HepG2 (cell line): ENCODE results near the gene TCF20. TPM values are rescaled to one million over a fixed set of nuclear protein-coding genes. Genes with fewer than 3 reads are reported as not detected.

ENCODE experiments used
- ATF7 ChIP-seq, 2 experiments: fragments of 450-650 bp in 1 of 2; sonication (generic) in 1 of 2; formaldehyde crosslinking in 1 of 2; IDR thresholded peaks; 2 replicates each; pipeline versions ENCODE4 v1.4.0 to v1.6.1; 2016 to 2020; ENCODE audit warnings: antibody characterized with exemption in 1 of 2, mild to moderate bottlenecking in 1 of 2, missing genetic modification reagents in 1 of 2
- EP300 ChIP-seq, 3 experiments: sonication (generic) in 1 of 3; formaldehyde crosslinking in 1 of 3; IDR thresholded peaks; 2 replicates each; pipeline versions ENCODE4 v1.5.1 to v1.6.1; 2011 to 2020; ENCODE audit warnings: low read depth in 2 of 3, low read length in 2 of 3, borderline replicate concordance in 1 of 3, improper control_type of control experiment in 1 of 3, mild to moderate bottlenecking in 1 of 3, missing genetic modification reagents in 1 of 3, moderate library complexity in 1 of 3
- ETV5 ChIP-seq: IDR thresholded peaks from 2 replicates; pipeline ENCODE4 v1.6.1; 2018; ENCODE audit warnings: missing biosample characterization, missing genetic modification reagents, inconsistent platforms, borderline replicate concordance
- EZH2 ChIP-seq: conservative IDR thresholded peaks from 2 replicates; pipeline ENCODE4 v1.6.1; 2012; ENCODE audit warnings: mild to moderate bottlenecking, low read depth, low read length, moderate library complexity
- FOXC1 ChIP-seq: sonication (generic); formaldehyde crosslinking; IDR thresholded peaks from 2 replicates; pipeline ENCODE4 v1.8.0; 2022; ENCODE audit warnings: mild to moderate bottlenecking, missing genetic modification reagents, borderline replicate concordance
- KMT2A ChIP-seq: sonication (generic); formaldehyde crosslinking; IDR thresholded peaks from 2 replicates; pipeline ENCODE4 v1.4.0; 2020; ENCODE audit warnings: missing genetic modification reagents
- NFE2 ChIP-seq: sonication (generic); formaldehyde crosslinking; IDR thresholded peaks from 2 replicates; pipeline ENCODE4 v1.4.0; 2020; ENCODE audit warnings: missing genetic modification reagents
- NFE2L1 ChIP-seq: sonication (generic); formaldehyde crosslinking; IDR thresholded peaks from 2 replicates; pipeline ENCODE4 v1.4.0; 2020; ENCODE audit warnings: missing genetic modification reagents, mild to moderate bottlenecking, borderline replicate concordance
- PAF1 ChIP-seq: IDR thresholded peaks from 2 replicates; pipeline ENCODE4 v1.6.1; 2016; ENCODE audit warnings: missing genetic modification reagents, missing compliant biosample characterization
- PCBP1 ChIP-seq: fragments of 200-400 bp; formaldehyde crosslinking; IDR thresholded peaks from 2 replicates; pipeline ENCODE4 v1.6.1; 2017; ENCODE audit warnings: mild to moderate bottlenecking, low read depth, low read length, borderline replicate concordance
- SKI ChIP-seq: fragments of 450-650 bp; IDR thresholded peaks from one replicate; pipeline ENCODE4 v1.6.1; 2018; ENCODE audit warnings: mild to moderate bottlenecking; ENCODE audit not compliant: partially characterized antibody
- SRY ChIP-seq: sonication (generic); formaldehyde crosslinking; IDR thresholded peaks from 2 replicates; pipeline ENCODE4 v1.8.0; 2022; ENCODE audit warnings: mild to moderate bottlenecking, missing genetic modification reagents
- U2AF2 ChIP-seq: fragments of 200-400 bp; formaldehyde crosslinking; IDR thresholded peaks from 2 replicates; pipeline ENCODE4 v1.6.1; 2017; ENCODE audit warnings: low read depth, mild to moderate bottlenecking, low read length
- ZBTB42 ChIP-seq: sonication (generic); formaldehyde crosslinking; IDR thresholded peaks from 2 replicates; pipeline ENCODE4 v1.5.0; 2020; ENCODE audit warnings: mild to moderate bottlenecking, missing genetic modification reagents
- ZNF143 ChIP-seq: sonication (generic); formaldehyde crosslinking; IDR thresholded peaks from 2 replicates; pipeline ENCODE4 v1.4.0; 2020; ENCODE audit warnings: missing genetic modification reagents
- ZNF232 ChIP-seq: sonication (generic); formaldehyde crosslinking; IDR thresholded peaks from 2 replicates; pipeline ENCODE4 v1.4.0; 2020; ENCODE audit warnings: missing genetic modification reagents, borderline replicate concordance
- ZNF251 ChIP-seq: sonication (generic); formaldehyde crosslinking; IDR thresholded peaks from 2 replicates; pipeline ENCODE4 v1.9.0; 2021; ENCODE audit warnings: mild to moderate bottlenecking, missing genetic modification reagents
- ZNF256 ChIP-seq: sonication (generic); formaldehyde crosslinking; conservative IDR thresholded peaks from 2 replicates; pipeline ENCODE4 v1.4.0; 2020; ENCODE audit warnings: missing genetic modification reagents
- ZNF619 ChIP-seq: sonication (generic); formaldehyde crosslinking; IDR thresholded peaks from 2 replicates; pipeline ENCODE4 v1.4.0; 2020; ENCODE audit warnings: mild to moderate bottlenecking, missing genetic modification reagents
- ZNF800 ChIP-seq: sonication (generic); formaldehyde crosslinking; IDR thresholded peaks from 2 replicates; pipeline ENCODE4 v1.4.0; 2020; ENCODE audit warnings: missing genetic modification reagents
- ZSCAN22 ChIP-seq: sonication (generic); formaldehyde crosslinking; IDR thresholded peaks from 2 replicates; pipeline ENCODE4 v1.4.0; 2020; ENCODE audit warnings: mild to moderate bottlenecking, missing genetic modification reagents
- polyA plus RNA-seq, 8 experiments: library from polyadenylated mRNA; depleted of rRNA in 3 of 8; stranded (reverse) in 7 of 8; unstranded in 1 of 8; fragments of >200 nt; fragmentation: Illumina TruSeq in 4 of 8; extraction: Trizol in 4 of 8; gene quantifications; 2 replicates each; pipeline versions ENCODE4 v1.2.1 to v1.2.3, GENCODE V29; 2011 to 2016; ENCODE audit warnings: low read depth in 4 of 8, missing spikeins in 1 of 8, mixed read lengths in 1 of 8; ENCODE audit not compliant: insufficient read depth in 1 of 8
- total RNA-seq, 5 experiments: library from RNA; depleted of rRNA; stranded (reverse); fragments of >200 nt; fragmentation: Illumina TruSeq; extraction: Trizol; gene quantifications; 2 replicates each; pipeline ENCODE4 v1.2.3, GENCODE V29; 2016; ENCODE audit warnings: low read depth in 1 of 5
- TF ChIP-seq, protein P1 (sequence below): sonication (generic); formaldehyde crosslinking; IDR thresholded peaks from 2 replicates; pipeline ENCODE4 v1.8.0; 2023; ENCODE audit warnings: mild to moderate bottlenecking, missing genetic modification reagents
- TF ChIP-seq, protein P2 (sequence below): sonication (generic); formaldehyde crosslinking; IDR thresholded peaks from 2 replicates; pipeline ENCODE4 v1.4.0; 2020; ENCODE audit warnings: missing genetic modification reagents, low read depth, mild to moderate bottlenecking, borderline replicate concordance
- TF ChIP-seq, protein P3 (sequence below): sonication (generic); formaldehyde crosslinking; IDR thresholded peaks from 2 replicates; pipeline ENCODE4 v1.4.0; 2020; ENCODE audit warnings: missing genetic modification reagents

The TCF20 gene
- total and polyA plus RNA-seq, 2 of the 13 experiments (the other 11 are each of a cell fraction or from before 2014, with no cell fraction given) = 12.8 to 23.7 TPM

- TF ChIP-seq ZNF232 (CRISPR knock-in tag) (no peak), U2AF2 (no peak), ZNF251 (no peak), ATF7 (IDR thresholded peaks at IDR 0.05) (no peak), ATF7 (CRISPR knock-in tag; IDR thresholded peaks at IDR 0.05) (no peak), ZSCAN22 (CRISPR knock-in tag) (no peak; the same call in 1 of the 2 replicates), ZNF143 (CRISPR knock-in tag) (no peak), ZNF619 (CRISPR knock-in tag) (no peak), EZH2 (no peak), SRY (peak; percentile 63; the same call in 1 of the 2 replicates), ZNF256 (CRISPR knock-in tag) (no peak), ZNF800 (no peak), PCBP1 (no peak), SKI (no peak), ETV5 (peak; percentile 84), EP300 (IDR thresholded peaks at IDR 0.05; ENCODE audit: low read depth in 2 of 2, low read length in 2 of 2) (no peak), EP300 (CRISPR knock-in tag; IDR thresholded peaks at IDR 0.05; ENCODE audit: borderline replicate concordance) (no peak), PAF1 (CRISPR knock-in tag) (no peak), KMT2A (CRISPR knock-in tag) (peak; percentile 67; the same call in 1 of the 2 replicates), FOXC1 (CRISPR knock-in tag) (peak; percentile 78), ZBTB42 (CRISPR knock-in tag) (no peak), NFE2 (CRISPR knock-in tag) (no peak), NFE2L1 (no peak)
- TF ChIP-seq, protein P1, sequence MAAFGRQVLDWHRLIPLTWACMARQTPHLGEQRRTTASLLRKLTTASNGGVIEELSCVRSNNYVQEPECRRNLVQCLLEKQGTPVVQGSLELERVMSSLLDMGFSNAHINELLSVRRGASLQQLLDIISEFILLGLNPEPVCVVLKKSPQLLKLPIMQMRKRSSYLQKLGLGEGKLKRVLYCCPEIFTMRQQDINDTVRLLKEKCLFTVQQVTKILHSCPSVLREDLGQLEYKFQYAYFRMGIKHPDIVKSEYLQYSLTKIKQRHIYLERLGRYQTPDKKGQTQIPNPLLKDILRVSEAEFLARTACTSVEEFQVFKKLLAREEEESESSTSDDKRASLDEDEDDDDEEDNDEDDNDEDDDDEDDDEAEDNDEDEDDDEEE (CRISPR knock-in tag) = 0 out of 2 replicates have a peak, but pooled peaks have one; percentile 24
- TF ChIP-seq, protein P2, sequence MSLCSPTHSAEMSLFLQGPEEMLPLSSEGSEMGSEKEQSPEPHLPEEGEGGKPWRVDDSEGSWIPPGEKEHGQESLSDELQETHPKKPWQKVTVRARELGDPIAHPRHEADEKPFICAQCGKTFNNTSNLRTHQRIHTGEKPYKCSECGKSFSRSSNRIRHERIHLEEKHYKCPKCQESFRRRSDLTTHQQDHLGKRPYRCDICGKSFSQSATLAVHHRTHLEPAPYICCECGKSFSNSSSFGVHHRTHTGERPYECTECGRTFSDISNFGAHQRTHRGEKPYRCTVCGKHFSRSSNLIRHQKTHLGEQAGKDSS (CRISPR knock-in tag) = no peak
- TF ChIP-seq, protein P3, sequence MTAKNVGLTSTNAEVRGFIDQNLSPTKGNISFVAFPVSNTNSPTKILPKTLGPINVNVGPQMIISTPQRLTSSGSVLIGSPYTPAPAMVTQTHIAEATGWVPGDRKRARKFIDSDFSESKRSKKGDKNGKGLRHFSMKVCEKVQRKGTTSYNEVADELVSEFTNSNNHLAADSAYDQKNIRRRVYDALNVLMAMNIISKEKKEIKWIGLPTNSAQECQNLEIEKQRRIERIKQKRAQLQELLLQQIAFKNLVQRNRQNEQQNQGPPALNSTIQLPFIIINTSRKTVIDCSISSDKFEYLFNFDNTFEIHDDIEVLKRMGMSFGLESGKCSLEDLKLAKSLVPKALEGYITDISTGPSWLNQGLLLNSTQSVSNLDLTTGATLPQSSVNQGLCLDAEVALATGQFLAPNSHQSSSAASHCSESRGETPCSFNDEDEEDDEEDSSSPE (CRISPR knock-in tag) = peak; percentile 75
Observed at GRCh38 chr22:42269432-42270175, 849 bp downstream of the TCF20 start (continued).
